WTC11 (cell line): ENCODE data around the gene ROBO1. TPM values are rescaled to one million over a fixed set of nuclear protein-coding genes. Genes with fewer than 3 reads are reported as not detected.

Experiments
- ATAC-seq: fragments of 200-7000 bp; cut with Tn5 transposase; 2 replicates; pipeline ENCODE4 v1.10.0; 2021; ENCODE audit warnings: mild to moderate bottlenecking, moderate library complexity
- CTCF ChIA-PET: fragments of 300-600 bp; sonication (Branson Sonifier 250); formaldehyde crosslinking; loops from one replicate; lab custom pipeline; 2021; ENCODE audit warnings: antibody characterized with exemption; lab: Charles Lee
- POLR2A ChIA-PET: fragments of 350-600 bp; sonication (Branson Sonifier 250); formaldehyde crosslinking; loops from one replicate; lab custom pipeline; 2021; ENCODE audit warnings: antibody characterized with exemption; lab: Charles Lee
- DNase-seq: peaks from one replicate; pipeline ENCODE4 v3.0.0; 2021; ENCODE audit warnings: low spot score
- H3K27ac Mint-ChIP-seq: 2 replicates; pipeline ENCODE4 v1.8.0; 2021; ENCODE audit warnings: mixed read lengths
- H3K27me3 Mint-ChIP-seq: 2 replicates; pipeline ENCODE4 v1.8.0; 2021; ENCODE audit warnings: low read depth, mild to moderate bottlenecking, moderate library complexity, mixed read lengths
- H3K36me3 Mint-ChIP-seq: 2 replicates; pipeline ENCODE4 v1.8.0; 2021; ENCODE audit warnings: mixed read lengths
- H3K4me1 Mint-ChIP-seq: 2 replicates; pipeline ENCODE4 v1.8.0; 2022; ENCODE audit warnings: mixed read lengths
- H3K4me3 Mint-ChIP-seq: 2 replicates; pipeline ENCODE4 v1.8.0; 2021; ENCODE audit warnings: mild to moderate bottlenecking, moderate library complexity, mixed read lengths
- H3K9me3 Mint-ChIP-seq: 2 replicates; pipeline ENCODE4 v1.8.0; 2021; ENCODE audit warnings: mixed read lengths
- AR ChIP-seq: fragments of 250-450 bp; sonication (Bioruptor Pico); IDR thresholded peaks from 2 replicates; pipeline ENCODE4 v1.9.0; 2021; ENCODE audit warnings: mild to moderate bottlenecking
- ARID4B ChIP-seq: sonication (generic); formaldehyde crosslinking; IDR thresholded peaks from 2 replicates; pipeline ENCODE4 v1.8.0; 2023; ENCODE audit warnings: missing genetic modification reagents, mild to moderate bottlenecking, borderline replicate concordance
- ATF3 ChIP-seq: sonication (generic); formaldehyde crosslinking; conservative IDR thresholded peaks from 2 replicates; pipeline ENCODE4 v1.8.1; 2022; ENCODE audit warnings: mild to moderate bottlenecking, missing genetic modification reagents
- CDX4 ChIP-seq: fragments of 250-450 bp; sonication (Bioruptor Pico); IDR thresholded peaks from 2 replicates; pipeline ENCODE4 v1.9.0; 2021; ENCODE audit warnings: moderate library complexity, mild to moderate bottlenecking, inconsistent platforms, borderline replicate concordance
- CREB1 ChIP-seq: sonication (generic); formaldehyde crosslinking; IDR thresholded peaks from 2 replicates; pipeline ENCODE4 v1.8.0; 2023; ENCODE audit warnings: mild to moderate bottlenecking, missing genetic modification reagents
- GTF2I ChIP-seq: fragments of 250-450 bp; sonication (Bioruptor Pico); conservative IDR thresholded peaks from 2 replicates; pipeline ENCODE4 v1.4.0; 2021; ENCODE audit warnings: mild to moderate bottlenecking
- IRF1 ChIP-seq: sonication (generic); formaldehyde crosslinking; IDR thresholded peaks from 2 replicates; pipeline ENCODE4 v1.8.0; 2023; ENCODE audit warnings: missing genetic modification reagents
- MLX ChIP-seq: sonication (generic); formaldehyde crosslinking; IDR thresholded peaks from 2 replicates; pipeline ENCODE4 v1.8.1; 2023; ENCODE audit warnings: mild to moderate bottlenecking, missing genetic modification reagents, moderate library complexity
- NR2C2 ChIP-seq: sonication (generic); formaldehyde crosslinking; IDR thresholded peaks from 2 replicates; pipeline ENCODE4 v1.8.0; 2022; ENCODE audit warnings: mild to moderate bottlenecking, missing genetic modification reagents
- NR3C1 ChIP-seq: sonication (generic); formaldehyde crosslinking; conservative IDR thresholded peaks from 2 replicates; pipeline ENCODE4 v1.8.1; 2023; ENCODE audit warnings: low read depth, mild to moderate bottlenecking, missing genetic modification reagents
- PRDM15 ChIP-seq: sonication (generic); formaldehyde crosslinking; IDR thresholded peaks from 2 replicates; pipeline ENCODE4 v1.8.0; 2022; ENCODE audit warnings: missing genetic modification reagents
- RORB ChIP-seq: fragments of 250-450 bp; sonication (Bioruptor Pico); IDR thresholded peaks from 2 replicates; pipeline ENCODE4 v1.9.0; 2021; ENCODE audit warnings: mild to moderate bottlenecking
- SOX15 ChIP-seq: fragments of 250-450 bp; sonication (Bioruptor Pico); IDR thresholded peaks from 2 replicates; pipeline ENCODE4 v1.9.0; 2021; ENCODE audit warnings: mild to moderate bottlenecking
- STAT6 ChIP-seq: sonication (generic); formaldehyde crosslinking; conservative IDR thresholded peaks from 2 replicates; pipeline ENCODE4 v1.8.1; 2023; ENCODE audit warnings: mild to moderate bottlenecking, low read depth, missing genetic modification reagents, moderate library complexity
- ZMAT4 ChIP-seq: fragments of 250-450 bp; sonication (Bioruptor Pico); IDR thresholded peaks from 2 replicates; pipeline ENCODE4 v1.9.0; 2021; ENCODE audit warnings: mild to moderate bottlenecking
- ZNF219 ChIP-seq: sonication (generic); formaldehyde crosslinking; IDR thresholded peaks from 2 replicates; pipeline ENCODE4 v1.8.0; 2023; ENCODE audit warnings: missing genetic modification reagents, mild to moderate bottlenecking, borderline replicate concordance
- ZNF232 ChIP-seq: sonication (generic); formaldehyde crosslinking; IDR thresholded peaks from 2 replicates; pipeline ENCODE4 v1.8.0; 2022; ENCODE audit warnings: mild to moderate bottlenecking, missing genetic modification reagents
- ZNF263 ChIP-seq: sonication (generic); formaldehyde crosslinking; IDR thresholded peaks from 2 replicates; pipeline ENCODE4 v1.8.1; 2022; ENCODE audit warnings: low read depth, mild to moderate bottlenecking, moderate library complexity, missing genetic modification reagents
- total RNA-seq: library from RNA; stranded (reverse); gene quantifications from 3 replicates; pipeline ENCODE4 v1.2.3, GENCODE V29; 2021

ROBO1 gene
- total RNA-seq, 1 experiment from 2014 or later, result 90.9 TPM

GRCh38 chr3:78978037-78978436, 789.8 kb downstream of the ROBO1 start (continued):
- TF ChIP-seq ARID4B (CRISPR knock-in tag) (no peak), ZNF232 (CRISPR knock-in tag) (no peak), CREB1 (CRISPR knock-in tag) (no peak), NR3C1 (CRISPR knock-in tag) (no peak), RORB (CRISPR knock-in tag) (no peak), CDX4 (CRISPR knock-in tag) (no peak), SOX15 (no peak), MLX (CRISPR knock-in tag) (no peak), ZNF263 (no peak)

GRCh38 chr3:78977073-78977472, 790.7 kb downstream of the ROBO1 start:
- H3K4me3 Mint-ChIP-seq, result no peak overlapping the region
- ATAC-seq, result no peak
- 0 out of 2 replicates have a peak overlapping the region, but pooled peaks have one; percentile 18 for H3K27ac Mint-ChIP-seq
- POLR2A ChIA-PET, result no interaction called here
- CTCF ChIA-PET, result interaction anchor here (0.8 to 0.9 kb wide), 2 partner anchors 10 to 12 kb away, joined by 3 to 5 read pairs; no protein-coding TSS in a partner anchor
- H3K36me3 Mint-ChIP-seq, result no peaks in the 10 kb centered on the region
- no peaks in the 10 kb centered on the region for H3K9me3 Mint-ChIP-seq
- DNase-seq, result no peak
- no peaks in the 10 kb centered on the region for H3K27me3 Mint-ChIP-seq
- H3K4me1 Mint-ChIP-seq, result peaks cover 66% of the 10 kb centered on the region
- TF ChIP-seq ZMAT4 (CRISPR knock-in tag), result no peak
- no peak for TF ChIP-seq GTF2I (CRISPR knock-in tag)
- no peak for TF ChIP-seq PRDM15 (CRISPR knock-in tag)
- no peak for TF ChIP-seq NR2C2 (CRISPR knock-in tag)
- no peak for TF ChIP-seq IRF1 (CRISPR knock-in tag)
- TF ChIP-seq NR3C1 (CRISPR knock-in tag), result no peak
- TF ChIP-seq AR (CRISPR knock-in tag), result no peak
- TF ChIP-seq ATF3, result no peak
- TF ChIP-seq ZNF219 (CRISPR knock-in tag), result no peak
- no peak for TF ChIP-seq STAT6 (CRISPR knock-in tag)
